ENCODE measurements around the gene TRIM44. TPM values are rescaled to one million over a fixed set of nuclear protein-coding genes. Genes with fewer than 3 reads are reported as not detected.
A peak's percentile ranks its signal among the peaks of the same experiment; 100 is the strongest.
"Not testable (repeated sequence)": the region's sequence is repeated elsewhere in the genome, so short reads cannot be mapped to it uniquely, and the experiment has no call there.

TRIM44 gene
- polyA plus RNA-seq, 1 experiment: 62.0 TPM

GRCh38 chr11:35662061-35662648, 420 bp upstream of the TRIM44 start:
- ChIA-PET POLR2A (interaction anchor here (0.5 kb wide), 1 partner anchor 162 kb away, joined by 3 read pairs; no protein-coding TSS in a partner anchor), CTCF (interaction anchor here (0.5 to 1.1 kb wide), 2 partner anchors 373 to 447 kb away, joined by 3 read pairs; no protein-coding TSS in a partner anchor)
- no peak for DNase-seq (ENCODE audit: low read depth)
- peak overlapping the region; percentile 66 for H3K4me3 ChIP-seq (ENCODE audit: low read depth, low read length)
- H3K36me3 ChIP-seq (ENCODE audit: control insufficient read depth, insufficient read depth, low read length): no peaks in the 10 kb centered on the region
- no peak for TF ChIP-seq CTCF (IDR thresholded peaks at IDR 0.05; ENCODE audit: insufficient read depth, low read depth, low read length)
- H3K27me3 ChIP-seq (ENCODE audit: control insufficient read depth, insufficient read depth, low read length): no peaks in the 10 kb centered on the region

- peak overlapping the region; percentile 66 for H3K4me3 ChIP-seq (ENCODE audit: low read depth, low read length)
- ChIA-PET CTCF (no interaction called here), POLR2A (no interaction called here)
- no peak for DNase-seq (ENCODE audit: low read depth)
- H3K36me3 ChIP-seq (ENCODE audit: control insufficient read depth, insufficient read depth, low read length): 0 out of 2 replicates have a peak, but pooled peaks cover 2% of the 10 kb centered on the region
- no peak for TF ChIP-seq CTCF (IDR thresholded peaks at IDR 0.05; ENCODE audit: insufficient read depth, low read depth, low read length)
- no peaks in the 10 kb centered on the region for H3K27me3 ChIP-seq (ENCODE audit: control insufficient read depth, insufficient read depth, low read length)
These were observed 780 bp downstream of the TRIM44 start for GRCh38 chr11:35663408-35663702.

- ChIA-PET POLR2A (no interaction called here), CTCF (interaction anchor here (0.6 kb wide), 1 partner anchor 29 kb away, joined by 3 read pairs; no protein-coding TSS in a partner anchor)
- H3K36me3 ChIP-seq (ENCODE audit: control insufficient read depth, insufficient read depth, low read length): 0 out of 2 replicates have a peak, but pooled peaks cover 2% of the 10 kb centered on the region
- DNase-seq (ENCODE audit: low read depth): no peak
- H3K27me3 ChIP-seq (ENCODE audit: control insufficient read depth, insufficient read depth, low read length): no peaks in the 10 kb centered on the region
- TF ChIP-seq CTCF (IDR thresholded peaks at IDR 0.05; ENCODE audit: insufficient read depth, low read depth, low read length): no peak
- no peak overlapping the region for H3K4me3 ChIP-seq (ENCODE audit: low read depth, low read length)
These were observed 2.4 kb downstream of the TRIM44 start for GRCh38 chr11:35664977-35665441.

GRCh38 chr11:35667257-35667656, 4.7 kb downstream of the TRIM44 start:
- TF ChIP-seq CTCF (IDR thresholded peaks at IDR 0.05; ENCODE audit: insufficient read depth, low read depth, low read length): no peak
- DNase-seq (ENCODE audit: low read depth): no peak
- ChIA-PET CTCF (no interaction called here), POLR2A (no interaction called here)
- no peak overlapping the region for H3K4me3 ChIP-seq (ENCODE audit: low read depth, low read length)
- 0 out of 2 replicates have a peak, but pooled peaks cover 2% of the 10 kb centered on the region for H3K36me3 ChIP-seq (ENCODE audit: control insufficient read depth, insufficient read depth, low read length)
- no peaks in the 10 kb centered on the region for H3K27me3 ChIP-seq (ENCODE audit: control insufficient read depth, insufficient read depth, low read length)

- H3K4me3 ChIP-seq (ENCODE audit: low read depth, low read length); CTCF ChIA-PET: not testable (repeated sequence)
These were observed 5.8 kb downstream of the TRIM44 start for GRCh38 chr11:35668350-35668749.

More at GRCh38 chr11:35668350-35668749, 5.8 kb downstream of the TRIM44 start:
- H3K36me3 ChIP-seq (ENCODE audit: control insufficient read depth, insufficient read depth, low read length); H3K27me3 ChIP-seq (ENCODE audit: control insufficient read depth, insufficient read depth, low read length); POLR2A ChIA-PET; DNase-seq (ENCODE audit: low read depth): not testable (repeated sequence)
